Neural cell (in vitro differentiated cells): ENCODE data around the gene ABCB6. TPM values are rescaled to one million over a fixed set of nuclear protein-coding genes. Genes with fewer than 3 reads are reported as not detected.

Experiments
- H2AFZ ChIP-seq: fragments of 200-600, 300-800 bp; sonication (generic), shearing (Covaris generic); 2 replicates; pipeline ENCODE4 v1.6.0; 2014; ENCODE audit warnings: low read depth, mild to moderate bottlenecking, antibody characterized with exemption, low read length, moderate library complexity
- H3F3A ChIP-seq: fragments of 200-600 bp; shearing (Covaris generic); 2 replicates; pipeline ENCODE4 v1.6.1; 2016; ENCODE audit warnings: mild to moderate bottlenecking, moderate library complexity, mixed read lengths, antibody characterized with exemption, low read length; ENCODE audit not compliant: insufficient read depth, poor library complexity, severe bottlenecking
- H3K27ac ChIP-seq: fragments of 200-600, 300-800 bp; sonication (generic), shearing (Covaris generic); 2 replicates; pipeline ENCODE4 v1.5.1; 2014; ENCODE audit warnings: mild to moderate bottlenecking, low read length, moderate library complexity
- H3K27me3 ChIP-seq: fragments of 300-800, 200-600 bp; sonication (generic), shearing (Covaris generic); 2 replicates; pipeline ENCODE4 v1.6.0; 2014; ENCODE audit warnings: mild to moderate bottlenecking, low read depth, low read length, moderate library complexity; ENCODE audit not compliant: insufficient read depth
- H3K36me3 ChIP-seq: fragments of 300-800, 200-600 bp; sonication (generic), shearing (Covaris generic); 2 replicates; pipeline ENCODE4 v1.5.1; 2014; ENCODE audit warnings: mild to moderate bottlenecking, antibody characterized with exemption, low read length, moderate library complexity; ENCODE audit not compliant: insufficient read depth
- H3K4me2 ChIP-seq: fragments of 300-800, 200-600 bp; sonication (generic), shearing (Covaris generic); 2 replicates; pipeline ENCODE4 v1.6.0; 2014; ENCODE audit warnings: mild to moderate bottlenecking, low read length
- H3K4me3 ChIP-seq: fragments of 300-800, 200-600 bp; sonication (generic), shearing (Covaris generic); 2 replicates; pipeline ENCODE4 v1.5.1; 2014; ENCODE audit warnings: mild to moderate bottlenecking, low read length, moderate library complexity
- H3K79me2 ChIP-seq: fragments of 200-600 bp; shearing (Covaris generic); replicated peaks from 2 replicates; pipeline ENCODE4 v1.6.0; 2014; ENCODE audit warnings: mild to moderate bottlenecking, low read length, moderate library complexity; ENCODE audit not compliant: insufficient read depth
- H3K9ac ChIP-seq: fragments of 300-800, 200-600 bp; sonication (generic), shearing (Covaris generic); 2 replicates; pipeline ENCODE4 v1.6.1; 2016; ENCODE audit warnings: mild to moderate bottlenecking, low read length, mixed read lengths
- H3K9me2 ChIP-seq: fragments of 200-600 bp; shearing (Covaris generic); 2 replicates; pipeline ENCODE4 v1.6.1; 2016; ENCODE audit warnings: mild to moderate bottlenecking, low read length, mixed read lengths; ENCODE audit not compliant: insufficient read depth
- H3K9me3 ChIP-seq: fragments of 200-600, 300-800 bp; sonication (generic), shearing (Covaris generic); 2 replicates; pipeline ENCODE4 v1.6.1; 2016; ENCODE audit warnings: mild to moderate bottlenecking, mixed run types, low read length, moderate library complexity, mixed read lengths
- H4K20me1 ChIP-seq: fragments of 200-600 bp; shearing (Covaris generic); 2 replicates; pipeline ENCODE4 v1.6.1; 2016; ENCODE audit warnings: mild to moderate bottlenecking, mixed run types; ENCODE audit not compliant: insufficient read depth
- CTCF ChIP-seq: fragments of 450-650 bp; IDR thresholded peaks from 2 replicates; pipeline ENCODE4 v1.5.1; 2014; ENCODE audit warnings: antibody characterized with exemption, mild to moderate bottlenecking, moderate library complexity; ENCODE audit not compliant: poor library complexity, severe bottlenecking
- EP300 ChIP-seq: fragments of 450-650 bp; conservative IDR thresholded peaks from 2 replicates; pipeline ENCODE4 v1.6.1; 2014; ENCODE audit warnings: antibody characterized with exemption, mild to moderate bottlenecking, moderate library complexity; ENCODE audit not compliant: poor library complexity, severe bottlenecking
- EZH2 ChIP-seq: fragments of 200-600, 300-800 bp; shearing (Covaris generic), sonication (generic); IDR thresholded peaks from 2 replicates; pipeline ENCODE4 v1.6.1; 2014; ENCODE audit warnings: antibody characterized with exemption, low read length, borderline replicate concordance, mild to moderate bottlenecking; ENCODE audit not compliant: insufficient read depth, poor library complexity, severe bottlenecking
- MXI1 ChIP-seq: fragments of 450-650 bp; conservative IDR thresholded peaks from 2 replicates; pipeline ENCODE4 v1.6.1; 2014; ENCODE audit warnings: antibody characterized with exemption, mild to moderate bottlenecking; ENCODE audit not compliant: poor library complexity, severe bottlenecking
- POLR2AphosphoS5 ChIP-seq: IDR thresholded peaks from 2 replicates; pipeline ENCODE4 v1.6.1; 2012
- RAD21 ChIP-seq: fragments of 450-650 bp; conservative IDR thresholded peaks from 2 replicates; pipeline ENCODE4 v1.6.1; 2014; ENCODE audit warnings: antibody characterized with exemption, mild to moderate bottlenecking, moderate library complexity
- REST ChIP-seq: IDR thresholded peaks from 2 replicates; pipeline ENCODE4 v1.6.1; 2012; ENCODE audit warnings: borderline replicate concordance
- SMC3 ChIP-seq: fragments of 450-650 bp; conservative IDR thresholded peaks from 2 replicates; pipeline ENCODE4 v1.6.1; 2014; ENCODE audit warnings: antibody characterized with exemption, mild to moderate bottlenecking, moderate library complexity; ENCODE audit not compliant: poor library complexity
- TAF1 ChIP-seq: IDR thresholded peaks from 2 replicates; pipeline ENCODE4 v1.6.1; 2012; ENCODE audit warnings: low read depth
- polyA plus RNA-seq: library from polyadenylated mRNA; depleted of rRNA; stranded (reverse); fragments of >200 nt; gene quantifications from 2 replicates; pipeline ENCODE4 v1.2.3, GENCODE V29; 2014

Gene ABCB6
- polyA plus RNA-seq, 1 donor from 2014 or later = 28.1 TPM

GRCh38 chr2:219243291-219243761 lies 24.6 kb upstream of the ABCB6 start:
- H3K9me2 ChIP-seq = no peaks in the 10 kb centered on the region
- no peaks in the 10 kb centered on the region for H4K20me1 ChIP-seq
- no peak overlapping the region for H2AFZ ChIP-seq
- peaks cover 12% of the 10 kb centered on the region for H3K79me2 ChIP-seq
- TF ChIP-seq POLR2AphosphoS5 = no peak
- no peak for TF ChIP-seq SMC3
- no peak for TF ChIP-seq CTCF
- no peak for TF ChIP-seq EZH2
- H3K27me3 ChIP-seq = no peaks in the 10 kb centered on the region
- H3K4me2 ChIP-seq = no peak overlapping the region
- H3F3A ChIP-seq = no peaks in the 10 kb centered on the region
- H3K27ac ChIP-seq = no peak overlapping the region
- H3K36me3 ChIP-seq = peaks cover 8% of the 10 kb centered on the region
- H3K9me3 ChIP-seq = no peaks in the 10 kb centered on the region
- no peak overlapping the region for H3K4me3 ChIP-seq
- no peak overlapping the region for H3K9ac ChIP-seq

GRCh38 chr2:219234331-219234730 lies 15.6 kb upstream of the ABCB6 start:
- Histone ChIP-seq H3K27ac (no peak overlapping the region), H2AFZ (no peak overlapping the region), H3F3A (peaks cover 6% of the 10 kb centered on the region), H3K27me3 (no peaks in the 10 kb centered on the region), H4K20me1 (no peaks in the 10 kb centered on the region), H3K4me2 (no peak overlapping the region), H3K4me3 (no peak overlapping the region), H3K79me2 (peaks cover 7% of the 10 kb centered on the region), H3K9ac (no peak overlapping the region), H3K36me3 (no peaks in the 10 kb centered on the region), H3K9me2 (no peaks in the 10 kb centered on the region), H3K9me3 (no peaks in the 10 kb centered on the region)
- TF ChIP-seq MXI1 = no peak
- no peak for TF ChIP-seq POLR2AphosphoS5
- TF ChIP-seq EP300 = no peak
- TF ChIP-seq TAF1 = no peak
- TF ChIP-seq REST = no peak
- TF ChIP-seq RAD21 = no peak
- no peak for TF ChIP-seq CTCF
- TF ChIP-seq SMC3 = no peak
- TF ChIP-seq EZH2 = no peak
